LHCN-M2 (cell line): Measurements from ENCODE around the gene ZNF330. TPM values are rescaled to one million over a fixed set of nuclear protein-coding genes. Genes with fewer than 3 reads are reported as not detected.

ENCODE experiments used
- DNase-seq: peaks from one replicate; pipeline ENCODE4 v3.0.0-alpha.2; 2012; ENCODE audit warnings: low read depth
- total RNA-seq: library from RNA; depleted of rRNA; stranded (reverse); fragments of >200 nt; gene quantifications from 2 replicates; pipeline ENCODE4 v1.2.3, GENCODE V29; 2014; rRNA removed

ZNF330 gene
- total RNA-seq, 1 experiment from 2014 or later: 30.0 TPM

DNA sequence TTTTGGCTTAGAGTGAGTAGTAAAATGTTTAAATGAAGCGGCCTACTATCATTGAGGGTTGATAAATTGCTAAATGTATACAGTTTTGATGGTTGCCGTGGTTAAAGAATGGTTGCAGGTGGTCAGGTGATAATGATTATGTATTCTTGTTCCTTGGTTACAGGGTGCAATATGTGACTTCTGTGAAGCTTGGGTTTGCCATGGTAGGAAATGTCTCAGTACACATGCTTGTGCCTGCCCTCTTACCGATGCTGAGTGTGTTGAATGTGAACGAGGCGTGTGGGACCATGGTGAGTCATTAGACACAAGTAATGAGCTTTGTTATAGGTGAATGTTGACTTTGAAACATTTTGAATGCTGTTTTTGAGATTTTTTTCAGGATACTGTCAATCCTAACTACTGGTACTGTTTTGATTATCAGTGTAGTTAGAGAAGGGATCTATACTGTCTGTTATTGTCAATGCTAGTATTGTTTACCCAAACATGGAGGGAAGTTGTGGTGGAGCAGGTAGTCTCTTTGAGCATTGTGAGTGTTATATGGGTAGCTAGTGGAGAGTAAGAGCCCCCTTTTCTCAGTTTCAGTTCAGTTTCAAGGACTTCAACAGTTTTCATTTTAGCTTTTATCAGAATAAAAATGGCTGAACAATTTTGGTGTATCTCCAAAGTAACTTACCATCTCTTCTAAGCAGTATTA lies 8.9 kb downstream of the ZNF330 start:
- no peak for DNase-seq

DNA sequence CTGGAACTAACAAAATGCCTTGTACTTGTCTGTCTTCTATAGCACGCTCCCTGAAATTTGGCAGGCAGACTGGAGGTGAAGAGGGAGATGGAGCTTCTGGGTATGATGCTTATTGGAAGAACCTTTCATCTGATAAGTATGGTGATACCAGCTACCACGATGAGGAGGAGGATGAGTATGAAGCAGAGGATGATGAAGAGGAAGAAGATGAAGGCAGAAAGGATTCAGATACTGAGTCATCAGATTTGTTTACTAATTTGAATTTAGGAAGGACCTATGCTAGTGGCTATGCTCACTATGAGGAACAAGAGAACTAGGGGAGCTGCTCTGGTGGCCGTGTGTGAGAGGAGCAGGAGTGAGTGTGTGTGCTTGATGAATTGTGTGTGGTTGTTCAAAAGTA lies 13.0 kb downstream of the ZNF330 start:
- no peak for DNase-seq

DNA sequence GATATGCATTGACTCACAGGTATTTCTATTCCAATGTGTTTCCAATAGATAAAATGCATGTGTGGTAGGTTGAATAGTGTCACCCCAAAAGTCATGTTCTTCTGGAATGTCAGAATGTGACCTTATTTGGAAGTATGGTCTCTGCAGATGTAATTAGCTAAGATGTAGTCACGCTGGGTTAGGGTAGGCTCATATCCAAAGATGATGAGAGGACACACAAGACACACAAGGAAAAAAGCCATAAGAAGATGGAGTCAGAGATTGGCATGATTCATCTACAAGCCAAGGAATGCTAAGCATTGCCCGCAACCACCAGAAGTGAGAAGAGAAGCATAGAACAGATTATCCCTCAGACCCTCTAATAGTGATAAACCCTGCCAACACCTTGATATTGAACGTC lies 17.5 kb downstream of the ZNF330 start:
- DNase-seq: no peak

- DNase-seq: no peak
Measured at GRCh38 chr4:141240259-141240658, 19.6 kb downstream of the ZNF330 start.

GRCh38 chr4:141240671-141241070 lies 20.0 kb downstream of the ZNF330 start:
- no peak for DNase-seq

- DNase-seq: no peak
Measured at GRCh38 chr4:141241986-141242385, 21.3 kb downstream of the ZNF330 start.

- no peak for DNase-seq
Measured at GRCh38 chr4:141244419-141244818, 23.7 kb downstream of the ZNF330 start.

DNA sequence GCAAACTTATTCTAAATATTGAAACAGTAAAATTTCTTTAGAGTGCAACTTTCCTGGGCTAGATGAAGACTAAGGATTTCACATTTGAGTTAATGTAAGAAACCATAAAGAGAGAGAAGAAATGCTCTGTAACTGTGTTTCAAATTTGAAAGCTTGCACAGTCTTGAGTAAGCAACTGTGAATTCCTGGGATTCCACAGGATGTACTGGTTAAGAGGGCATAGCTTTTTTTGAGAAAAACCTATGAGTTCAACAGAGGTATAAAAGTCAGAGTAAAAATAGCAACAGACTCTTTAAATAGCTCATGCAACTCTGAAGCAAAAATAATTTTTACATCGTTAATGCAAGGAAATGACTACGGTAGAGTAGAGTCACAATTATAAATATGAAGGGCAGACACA lies 25.5 kb downstream of the ZNF330 start:
- peak; percentile 71 for DNase-seq

GRCh38 chr4:141246683-141247429 lies 26.2 kb downstream of the ZNF330 start:
- DNase-seq: no peak

DNA sequence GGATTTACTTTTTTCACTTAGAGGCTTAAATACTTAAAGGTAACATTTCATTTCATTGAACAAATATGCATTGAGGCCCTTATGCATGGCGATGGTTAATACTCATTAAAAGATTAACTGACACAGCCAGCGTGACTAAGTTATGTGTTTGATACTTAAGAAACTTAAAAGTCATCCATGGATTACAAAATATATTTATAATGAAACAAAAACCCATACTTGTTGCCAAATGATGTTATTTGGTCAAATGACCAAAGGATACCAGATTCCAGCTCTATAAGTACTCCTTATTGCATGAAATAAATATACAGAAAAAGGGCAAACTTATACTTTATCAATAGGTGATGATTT lies 26.7 kb downstream of the ZNF330 start:
- DNase-seq: peak; percentile 26

DNA sequence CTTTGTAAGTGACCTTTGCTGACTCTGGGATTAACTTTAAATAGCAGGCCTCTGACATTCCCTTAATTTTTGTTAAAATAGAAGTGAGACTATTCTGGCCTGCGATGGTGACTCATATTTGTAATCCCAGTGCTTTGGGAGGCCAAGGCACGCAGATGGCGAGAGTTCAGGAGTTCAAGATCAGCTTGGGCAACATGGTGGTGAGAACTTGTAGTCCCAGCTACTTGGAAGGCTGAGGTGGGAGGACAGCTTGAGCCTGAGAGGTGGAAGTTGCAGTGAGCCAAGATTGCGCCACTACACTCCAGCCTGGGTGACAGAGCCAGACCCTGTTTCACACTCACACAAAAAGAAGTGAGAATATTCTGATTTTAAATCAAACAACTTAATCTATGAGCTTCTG lies 27.3 kb downstream of the ZNF330 start:
- DNase-seq: peak; percentile 88

DNA sequence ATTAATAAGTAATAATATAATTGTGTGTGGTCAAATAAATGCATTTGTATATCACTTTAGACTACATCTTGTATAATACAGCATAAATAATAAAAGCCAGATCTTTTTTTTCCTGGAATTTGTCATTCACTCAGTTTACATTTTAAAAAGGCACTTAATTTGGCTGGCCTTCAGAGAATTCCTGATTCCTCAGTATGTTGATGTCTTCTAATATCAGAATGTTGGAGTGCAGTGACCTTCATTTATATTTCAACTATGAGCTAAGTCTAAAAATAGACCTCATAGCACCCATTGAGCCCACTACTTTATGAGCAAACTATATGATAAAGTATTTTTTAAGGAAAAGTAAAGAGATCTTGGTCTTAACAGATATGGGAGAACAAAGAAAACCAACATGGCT lies 27.8 kb downstream of the ZNF330 start:
- DNase-seq: no peak

DNA sequence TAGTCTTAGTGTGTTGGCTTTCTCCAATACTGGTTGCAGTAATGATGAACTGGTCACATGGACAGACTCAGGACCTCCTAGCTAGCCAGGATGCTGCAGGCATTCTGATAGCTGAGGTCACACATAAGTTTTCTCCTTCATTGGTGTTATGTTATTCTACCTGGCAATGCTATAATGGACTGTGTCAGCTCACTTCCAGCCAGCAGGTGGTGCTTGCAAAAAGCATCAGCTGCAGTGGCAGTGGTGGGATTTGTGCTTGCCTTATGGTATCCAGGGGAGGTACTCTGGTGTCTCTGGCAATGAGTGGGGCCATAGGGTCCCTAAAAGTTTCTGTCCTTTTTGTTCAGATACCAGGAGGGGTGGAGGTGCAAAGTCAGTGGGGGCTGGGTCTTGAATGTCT lies 33.6 kb downstream of the ZNF330 start:
- no peak for DNase-seq

GRCh38 chr4:141255016-141255415 lies 34.3 kb downstream of the ZNF330 start:
- peak; percentile 42 for DNase-seq

DNA sequence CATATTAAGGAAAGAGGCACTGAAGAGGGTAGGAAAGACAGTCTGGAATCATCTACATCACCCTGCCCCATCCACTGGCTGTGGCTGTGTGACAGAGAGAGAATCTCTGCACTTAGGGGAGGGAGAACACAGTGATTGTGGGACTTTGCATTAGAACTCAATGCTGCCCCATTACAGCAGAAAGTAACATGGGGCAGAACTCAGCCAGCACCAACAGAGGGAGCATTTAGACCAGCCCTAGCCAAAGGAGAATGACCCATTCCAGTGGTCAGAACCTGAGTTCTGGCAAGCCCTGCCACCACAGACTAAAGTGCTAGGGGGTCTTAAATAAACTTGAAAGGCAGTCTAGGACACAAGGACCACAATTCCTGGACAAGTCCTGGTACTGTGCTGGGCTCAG lies 37.9 kb downstream of the ZNF330 start:
- no peak for DNase-seq

DNA sequence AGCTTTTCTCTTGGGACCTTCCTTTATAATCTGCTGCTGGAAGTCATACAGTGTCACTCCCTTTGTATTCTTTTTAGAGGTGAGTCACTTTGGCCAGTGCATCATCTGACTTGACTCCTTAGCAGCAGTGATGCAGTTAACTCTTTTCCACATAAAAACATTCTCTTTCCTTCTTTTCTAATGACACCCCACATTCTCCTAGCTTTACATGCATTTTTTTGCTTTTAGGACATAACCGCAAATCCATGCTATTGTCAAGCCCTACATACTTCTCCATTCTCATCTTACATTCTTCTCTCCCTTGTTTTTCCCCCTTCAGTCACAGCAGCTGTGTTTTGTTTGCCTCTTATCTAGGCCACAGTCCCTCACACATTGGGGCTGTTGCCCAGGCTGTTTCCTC lies 55.1 kb downstream of the ZNF330 start:
- peak; percentile 97 for DNase-seq

GRCh38 chr4:141283152-141283551 lies 62.5 kb downstream of the ZNF330 start:
- no peak for DNase-seq

GRCh38 chr4:141283563-141283962 lies 62.9 kb downstream of the ZNF330 start:
- no peak for DNase-seq

Other genes starting within 250 kb of the ZNF330 start
- 0.29 and 0.45 TPM in 2 replicates for gene RNF150, start 87.4 kb upstream of the ZNF330 start, total RNA-seq